ENCODE results near the gene CEP63. TPM values are rescaled to one million over a fixed set of nuclear protein-coding genes. Genes with fewer than 3 reads are reported as not detected.

The CEP63 gene
- total and polyA plus RNA-seq, 9 of the 15 experiments (the other 6 are each of a cell fraction or from before 2014, with no cell fraction given), result 5.1 to 17.8 (median 10.6) TPM

DNA sequence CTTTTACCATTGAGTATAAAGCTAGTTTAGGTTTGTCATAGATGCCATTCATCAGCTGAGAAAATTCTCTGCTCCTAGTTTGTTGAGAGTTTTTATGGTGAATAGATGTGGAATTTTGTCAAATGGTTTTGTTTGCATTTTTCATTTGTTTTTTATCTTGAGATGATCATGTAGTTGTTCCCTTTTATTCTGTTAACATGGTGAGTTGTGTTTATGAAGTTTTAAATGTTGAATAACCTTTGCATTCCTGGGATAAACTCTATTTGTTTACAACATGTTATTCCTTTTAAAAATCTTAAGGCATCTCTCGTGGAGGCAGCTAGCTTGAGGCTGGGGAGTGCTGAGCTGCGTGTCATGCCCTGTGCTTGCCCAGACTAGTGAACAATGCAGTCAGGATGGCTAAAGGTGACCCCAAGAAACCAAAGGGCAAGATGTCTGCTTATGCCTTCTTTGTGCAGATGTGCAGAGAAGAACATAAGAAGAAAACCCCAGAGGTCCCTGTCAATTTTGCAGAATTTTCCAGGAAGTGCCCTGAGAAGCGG is 48.6 kb upstream of the CEP63 start (continued):
- TF ChIP-seq MAFK (IDR thresholded peaks at IDR 0.05; ENCODE audit: low read length), result no peak
- no peak for TF ChIP-seq ZNF23 (CRISPR knock-in tag; IDR thresholded peaks at IDR 0.05)
- TF ChIP-seq MEF2A (IDR thresholded peaks at IDR 0.05; ENCODE audit: control insufficient read depth, low read depth, low read length), result no peak
- TF ChIP-seq, protein P1, sequence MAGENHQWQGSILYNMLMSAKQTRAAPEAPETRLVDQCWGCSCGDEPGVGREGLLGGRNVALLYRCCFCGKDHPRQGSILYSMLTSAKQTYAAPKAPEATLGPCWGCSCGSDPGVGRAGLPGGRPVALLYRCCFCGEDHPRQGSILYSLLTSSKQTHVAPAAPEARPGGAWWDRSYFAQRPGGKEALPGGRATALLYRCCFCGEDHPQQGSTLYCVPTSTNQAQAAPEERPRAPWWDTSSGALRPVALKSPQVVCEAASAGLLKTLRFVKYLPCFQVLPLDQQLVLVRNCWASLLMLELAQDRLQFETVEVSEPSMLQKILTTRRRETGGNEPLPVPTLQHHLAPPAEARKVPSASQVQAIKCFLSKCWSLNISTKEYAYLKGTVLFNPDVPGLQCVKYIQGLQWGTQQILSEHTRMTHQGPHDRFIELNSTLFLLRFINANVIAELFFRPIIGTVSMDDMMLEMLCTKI (IDR thresholded peaks at IDR 0.05; ENCODE audit: partially characterized antibody), result no peak
- TF ChIP-seq PHF8 (IDR thresholded peaks at IDR 0.05; ENCODE audit: borderline replicate concordance, low read length), result no peak

DNA sequence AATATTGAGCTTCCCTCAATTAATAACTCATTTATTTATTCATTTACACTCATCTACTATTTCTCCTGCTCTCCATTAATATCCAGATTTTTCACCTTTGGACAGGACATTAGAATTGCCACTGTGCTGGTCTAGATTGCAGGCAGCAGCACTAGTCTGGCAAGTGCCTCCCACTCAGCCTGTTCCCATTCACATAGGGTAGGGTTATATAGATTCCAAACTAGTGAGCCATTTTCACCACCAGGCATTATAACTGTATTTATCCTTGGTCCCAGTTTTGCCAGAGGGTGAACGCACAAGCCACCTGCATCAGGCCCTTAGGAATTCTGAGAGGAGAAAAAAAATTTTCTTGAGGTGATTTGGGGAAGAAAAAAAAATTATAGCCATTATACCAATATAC is 44.5 kb upstream of the CEP63 start:
- no peaks in the 10 kb centered on the region for H3K79me2 ChIP-seq (ENCODE audit: control insufficient read depth, insufficient read depth, low read length)
- no peak overlapping the region for H3K27ac ChIP-seq (ENCODE audit: extremely low read depth, low read depth, low read length)
- in situ Hi-C loops (cut with MboI) (no loop called here), intact Hi-C loops (cut with micrococcal nuclease) (no loop called here)
- no peak for DNase-seq (ENCODE audit: extremely low read depth in 1 of 4, low spot score in 3 of 4)
- POLR2A ChIA-PET, result no interaction called here
- no peak overlapping the region for H3K4me3 ChIP-seq
- BruUV-seq (replicated peaks), result no TSS peak
- H3K9me3 ChIP-seq (replicated peaks; ENCODE audit: control insufficient read depth, insufficient read depth, low read depth, low read length), result no peaks in the 10 kb centered on the region
- no peak for ATAC-seq
- H3K9me1 ChIP-seq (ENCODE audit: control insufficient read depth, insufficient read depth, low read length), result no peaks in the 10 kb centered on the region
- peaks cover 2 to 12% of the 10 kb centered on the region in 2 experiments; a peak in 4 of 5 replicates for H3K27me3 ChIP-seq (ENCODE audit: control insufficient read depth in 2 of 2, insufficient read depth in 2 of 2, low read length in 2 of 2)
- H3K36me3 ChIP-seq (ENCODE audit: control insufficient read depth, insufficient read depth, low read length), result no peaks in the 10 kb centered on the region
- no peaks in the 10 kb centered on the region for H3K4me1 ChIP-seq (replicated peaks in 1 of 2; ENCODE audit: control insufficient read depth in 2 of 2, insufficient read depth in 2 of 2, low read length in 2 of 2)
- CTCF ChIA-PET (ENCODE audit: low intra/inter-chr PET ratio), result no interaction called here
- no peak overlapping the region for H3K9ac ChIP-seq (ENCODE audit: insufficient read depth in 1 of 2, low read depth in 2 of 2, low read length in 2 of 2)
- FAIRE-seq, result no peak
- H3K4me2 ChIP-seq (ENCODE audit: insufficient read depth, low read length), result no peak overlapping the region
- 0% methylated on average over 1 of the region's 1 CpG for WGBS (ENCODE audit: insufficient coverage, low coverage, missing lambda C conversion rate)
- no peaks in the 10 kb centered on the region for H4K20me1 ChIP-seq (replicated peaks; ENCODE audit: control insufficient read depth, insufficient read depth, low read length)
- no peak for TF ChIP-seq NUFIP1 (IDR thresholded peaks at IDR 0.05; ENCODE audit: partially characterized antibody)
- no peak for TF ChIP-seq SAFB (IDR thresholded peaks at IDR 0.05; ENCODE audit: borderline replicate concordance, low read depth, low read length)
- TF ChIP-seq TCFL5 (CRISPR knock-in tag; conservative IDR thresholded peaks at IDR 0.05), result no peak
- TF ChIP-seq ZNF23 (CRISPR knock-in tag; IDR thresholded peaks at IDR 0.05), result no peak
- TF ChIP-seq ZNF197 (CRISPR knock-in tag; IDR thresholded peaks at IDR 0.05; ENCODE audit: low read depth), result no peak
- TF ChIP-seq ZNF224 (CRISPR knock-in tag; IDR thresholded peaks at IDR 0.05), result no peak
- TF ChIP-seq, protein P2, sequence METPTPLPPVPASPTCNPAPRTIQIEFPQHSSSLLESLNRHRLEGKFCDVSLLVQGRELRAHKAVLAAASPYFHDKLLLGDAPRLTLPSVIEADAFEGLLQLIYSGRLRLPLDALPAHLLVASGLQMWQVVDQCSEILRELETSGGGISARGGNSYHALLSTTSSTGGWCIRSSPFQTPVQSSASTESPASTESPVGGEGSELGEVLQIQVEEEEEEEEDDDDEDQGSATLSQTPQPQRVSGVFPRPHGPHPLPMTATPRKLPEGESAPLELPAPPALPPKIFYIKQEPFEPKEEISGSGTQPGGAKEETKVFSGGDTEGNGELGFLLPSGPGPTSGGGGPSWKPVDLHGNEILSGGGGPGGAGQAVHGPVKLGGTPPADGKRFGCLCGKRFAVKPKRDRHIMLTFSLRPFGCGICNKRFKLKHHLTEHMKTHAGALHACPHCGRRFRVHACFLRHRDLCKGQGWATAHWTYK (CRISPR knock-in tag; IDR thresholded peaks at IDR 0.05), result no peak
- no peak for TF ChIP-seq ZNF76 (CRISPR knock-in tag; IDR thresholded peaks at IDR 0.05; ENCODE audit: borderline replicate concordance)
- TF ChIP-seq, protein P3, sequence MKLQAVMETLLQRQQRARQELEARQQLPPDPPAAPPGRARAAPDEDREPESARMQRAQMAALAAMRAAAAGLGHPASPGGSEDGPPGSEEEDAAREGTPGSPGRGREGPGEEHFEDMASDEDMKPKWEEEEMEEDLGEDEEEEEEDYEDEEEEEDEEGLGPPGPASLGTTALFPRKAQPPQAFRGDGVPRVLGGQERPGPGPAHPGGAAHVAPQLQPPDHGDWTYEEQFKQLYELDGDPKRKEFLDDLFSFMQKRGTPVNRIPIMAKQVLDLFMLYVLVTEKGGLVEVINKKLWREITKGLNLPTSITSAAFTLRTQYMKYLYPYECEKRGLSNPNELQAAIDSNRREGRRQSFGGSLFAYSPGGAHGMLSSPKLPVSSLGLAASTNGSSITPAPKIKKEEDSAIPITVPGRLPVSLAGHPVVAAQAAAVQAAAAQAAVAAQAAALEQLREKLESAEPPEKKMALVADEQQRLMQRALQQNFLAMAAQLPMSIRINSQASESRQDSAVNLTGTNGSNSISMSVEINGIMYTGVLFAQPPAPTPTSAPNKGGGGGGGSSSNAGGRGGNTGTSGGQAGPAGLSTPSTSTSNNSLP (IDR thresholded peaks at IDR 0.05; ENCODE audit: borderline replicate concordance, low read depth, low read length), result no peak
- H2AFZ ChIP-seq (ENCODE audit: low read depth, low read length), result no peak overlapping the region
